ENCODE measurements around the gene SCN3A.

Gene SCN3A

GRCh38 chr2:165057308-165057707, 146.5 kb downstream of the SCN3A start:
- no peak for DNase-seq (ENCODE audit: low read depth, low spot score)

GRCh38 chr2:165056564-165056963, 147.3 kb downstream of the SCN3A start:
- no peak for DNase-seq (ENCODE audit: low read depth, low spot score)

DNA sequence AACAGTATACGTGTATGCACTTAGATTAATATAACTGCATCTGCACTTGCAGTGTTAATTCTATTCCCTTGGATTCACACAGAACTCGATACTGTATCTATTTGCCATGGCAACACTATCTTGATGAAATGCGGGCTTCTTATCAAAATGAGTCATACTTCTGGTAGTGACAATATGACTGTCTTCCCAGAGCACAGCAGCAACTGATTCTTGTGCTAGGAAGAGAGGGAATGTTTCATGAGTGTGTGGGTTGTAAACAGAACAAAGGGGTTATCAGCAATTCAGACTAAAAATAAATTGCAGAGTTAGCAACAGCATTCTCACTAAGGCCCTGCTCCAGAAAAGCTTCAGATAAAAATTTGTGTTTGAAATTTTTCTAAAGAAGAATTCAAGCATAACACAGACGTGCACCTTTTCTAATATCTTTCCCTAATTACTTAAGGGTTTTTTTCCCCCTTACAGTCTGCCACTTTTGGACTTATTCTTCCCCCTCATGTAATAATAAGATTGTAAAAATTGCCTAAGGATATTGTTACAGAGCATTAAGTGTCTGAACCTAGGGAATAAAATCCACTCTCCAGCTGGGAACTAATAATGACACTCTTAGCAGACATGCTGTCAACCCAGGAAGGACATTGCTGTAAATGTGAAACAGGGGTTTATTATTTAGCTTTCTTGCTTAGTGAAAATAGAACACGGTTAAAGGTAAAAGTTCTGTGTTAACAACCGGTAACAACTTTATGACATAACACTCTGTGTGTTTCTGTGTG, 148.6 kb downstream of the SCN3A start:
- no peak for DNase-seq (ENCODE audit: low read depth, low spot score)

DNA sequence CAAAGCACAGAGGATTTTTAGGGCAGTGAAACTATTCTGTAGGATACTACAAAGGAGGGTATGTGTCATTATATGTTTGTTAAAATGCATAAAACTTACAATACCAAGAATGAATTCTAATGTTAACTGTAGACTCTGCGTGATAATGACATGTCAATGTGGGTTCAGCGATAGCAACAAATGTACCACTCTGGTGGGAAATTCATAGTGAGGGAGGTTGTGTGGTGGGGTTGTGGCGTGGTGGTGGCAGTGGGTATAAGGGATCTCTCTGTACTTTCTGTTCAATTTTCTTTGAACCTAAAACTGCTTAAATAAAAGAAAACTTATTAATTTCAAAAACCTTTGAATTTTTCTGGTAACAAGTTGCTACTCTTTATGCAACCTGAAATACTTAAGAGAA, 149.2 kb downstream of the SCN3A start:
- DNase-seq (ENCODE audit: low read depth, low spot score) = no peak

DNA sequence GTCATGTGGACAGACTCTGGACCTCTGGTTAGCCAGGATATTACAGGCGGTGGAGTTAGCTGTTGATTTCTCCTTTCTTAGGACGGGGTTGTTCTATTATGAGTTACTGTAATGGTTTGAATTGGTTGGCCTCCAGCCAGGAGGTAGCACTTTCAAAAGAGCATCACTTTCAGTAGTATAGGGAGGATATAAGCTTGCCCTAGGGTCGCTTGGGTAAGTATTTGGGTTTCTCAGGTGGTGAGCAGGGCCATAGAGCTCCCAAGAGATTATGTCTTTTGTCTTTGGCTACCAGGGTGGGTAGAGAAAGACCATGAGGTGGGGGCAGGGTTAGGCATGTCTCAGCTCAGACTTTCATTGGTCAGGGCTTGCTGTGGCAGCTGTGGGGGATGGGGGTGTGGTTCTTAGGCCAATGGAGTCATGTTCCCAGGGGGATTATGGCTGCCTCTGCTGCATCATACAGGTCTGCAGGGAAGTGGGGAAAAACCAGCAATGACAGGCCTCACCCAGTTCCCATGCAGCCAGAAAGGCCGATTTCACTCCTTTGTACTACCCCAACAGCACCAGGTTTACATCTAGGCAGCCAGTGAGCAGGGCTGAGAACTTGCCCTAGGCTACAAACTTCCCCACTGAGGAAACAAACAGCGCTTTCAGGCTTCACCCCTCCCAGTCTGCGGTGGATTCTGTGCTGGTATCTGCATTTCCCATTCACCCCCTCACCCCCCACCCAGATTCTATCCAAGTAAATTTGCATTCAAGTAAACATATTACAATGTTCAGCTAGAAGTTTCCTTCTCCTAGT, 159.1 kb downstream of the SCN3A start:
- no peak for DNase-seq (ENCODE audit: low read depth, low spot score)

Measured in iPS DF 19.7 (cell line).